ENCODE data around the gene TMTC2.

TMTC2 gene

DNA sequence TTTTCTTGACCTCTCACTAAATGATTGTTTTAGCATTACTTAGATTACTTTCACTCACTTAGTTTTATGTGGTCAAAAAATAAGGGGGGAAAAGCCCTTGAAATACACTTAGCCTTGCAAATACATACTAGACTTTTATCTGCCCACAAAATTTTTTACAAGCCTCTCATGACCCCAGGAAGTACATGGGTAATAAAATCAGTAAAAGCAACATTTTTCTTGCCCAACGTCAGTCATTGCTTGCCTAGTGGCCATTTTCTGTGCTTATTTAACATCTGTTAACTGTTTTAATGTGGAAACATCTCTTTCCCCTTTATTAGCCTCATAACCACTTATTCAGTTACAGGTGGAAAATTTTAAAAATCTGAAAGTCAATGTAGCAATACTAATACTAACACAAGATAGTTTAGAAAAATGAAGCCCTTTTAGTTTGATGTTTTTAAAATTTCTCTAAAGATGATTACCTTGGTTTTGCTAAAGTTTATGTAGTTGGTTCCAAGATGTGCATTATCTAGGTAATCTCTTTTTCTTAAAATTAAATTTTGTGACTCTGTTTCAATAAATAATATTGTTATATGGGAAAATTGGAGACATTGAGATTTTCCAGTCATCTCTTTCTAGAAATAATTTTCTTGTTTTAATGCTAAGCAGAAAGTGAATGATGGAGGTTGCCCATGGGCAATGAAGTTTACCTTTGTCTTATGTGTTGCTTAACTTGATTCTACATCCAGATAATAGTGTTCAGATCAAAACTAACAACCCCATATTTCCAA, 175.5 kb downstream of the TMTC2 start:
- Mint-ChIP-seq H3K9me3 (peaks cover 0 to 7% of the 10 kb centered on the region in 2 donors), H3K27me3 (no peaks in the 10 kb centered on the region), H3K27ac (no peak overlapping the region), H3K4me3 (no peak overlapping the region), H3K4me1 (no peaks in the 10 kb centered on the region)
- ATAC-seq (no peak), DNase-seq (no peak)

DNA sequence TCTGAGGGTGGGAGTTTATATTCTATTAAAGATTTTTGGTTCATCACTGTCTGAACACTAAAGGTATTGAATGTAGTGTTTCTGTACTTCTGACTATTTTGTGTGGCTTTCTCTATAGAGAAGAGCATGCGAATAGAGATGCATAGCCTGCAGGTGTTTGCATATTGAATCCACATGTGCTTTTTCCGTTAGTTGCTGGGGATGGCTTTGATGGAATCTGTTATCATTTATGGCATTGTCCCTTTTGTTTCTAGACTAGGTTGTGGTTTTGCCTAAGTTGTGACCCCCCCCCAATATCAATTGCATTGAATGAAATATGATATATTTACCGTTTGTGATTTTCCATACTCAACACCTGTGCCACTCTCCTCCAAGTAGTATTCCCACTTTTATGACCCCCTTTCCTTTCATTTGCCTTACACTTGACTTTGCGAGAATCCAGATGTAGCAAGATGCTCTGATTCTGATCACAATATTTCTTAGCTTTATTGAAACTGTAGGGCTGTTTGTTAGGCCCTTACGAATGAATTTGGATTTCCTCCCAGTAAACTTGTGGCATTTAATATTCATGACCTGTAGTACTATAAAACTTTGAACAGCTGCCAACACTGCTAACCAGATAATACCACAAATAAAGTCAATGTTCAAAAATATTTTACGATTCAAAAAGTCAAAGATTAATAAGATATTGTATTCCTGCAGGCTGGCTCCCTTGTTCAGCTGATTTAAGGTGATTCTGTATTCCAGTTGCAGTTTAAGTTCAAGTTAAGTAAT, 176.4 kb downstream of the TMTC2 start:
- Mint-ChIP-seq H3K27ac (no peak overlapping the region), H3K27me3 (no peaks in the 10 kb centered on the region), H3K4me1 (no peaks in the 10 kb centered on the region), H3K9me3 (peaks cover 0 to 7% of the 10 kb centered on the region in 2 donors), H3K4me3 (no peak overlapping the region)
- DNase-seq (no peak), ATAC-seq (no peak)

GRCh38 chr12:82866227-82866775, 179.6 kb downstream of the TMTC2 start:
- Mint-ChIP-seq H3K27ac (no peak overlapping the region), H3K27me3 (no peaks in the 10 kb centered on the region), H3K4me1 (no peaks in the 10 kb centered on the region), H3K4me3 (no peak overlapping the region), H3K9me3 (peaks cover 0 to 7% of the 10 kb centered on the region in 2 donors)
- ATAC-seq, result no peak
- DNase-seq, result no peak

DNA sequence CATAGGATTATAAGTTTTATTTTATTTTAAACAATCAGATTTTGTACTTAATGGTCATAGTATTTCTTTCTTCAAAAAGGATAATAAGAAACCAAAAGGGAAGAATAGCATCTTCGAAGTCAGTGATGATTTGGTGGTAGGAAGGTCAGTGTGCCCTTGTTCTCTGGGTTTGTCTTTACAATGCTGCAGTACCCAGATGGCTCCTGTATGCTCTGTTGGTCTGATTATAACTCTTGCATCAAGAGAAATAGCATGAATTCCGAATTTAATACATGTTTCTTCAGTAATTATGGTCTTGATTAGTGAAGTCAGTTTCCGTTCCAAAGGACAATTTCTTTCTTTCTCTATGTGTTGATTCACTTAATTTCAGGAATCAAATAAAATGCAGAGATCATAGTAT, 180.2 kb downstream of the TMTC2 start:
- no peaks in the 10 kb centered on the region for H3K4me1 Mint-ChIP-seq
- no peak for ATAC-seq
- H3K9me3 Mint-ChIP-seq, result peaks cover 0 to 7% of the 10 kb centered on the region in 2 donors
- no peak for DNase-seq
- no peak overlapping the region for H3K27ac Mint-ChIP-seq
- H3K4me3 Mint-ChIP-seq, result no peak overlapping the region
- no peaks in the 10 kb centered on the region for H3K27me3 Mint-ChIP-seq

DNA sequence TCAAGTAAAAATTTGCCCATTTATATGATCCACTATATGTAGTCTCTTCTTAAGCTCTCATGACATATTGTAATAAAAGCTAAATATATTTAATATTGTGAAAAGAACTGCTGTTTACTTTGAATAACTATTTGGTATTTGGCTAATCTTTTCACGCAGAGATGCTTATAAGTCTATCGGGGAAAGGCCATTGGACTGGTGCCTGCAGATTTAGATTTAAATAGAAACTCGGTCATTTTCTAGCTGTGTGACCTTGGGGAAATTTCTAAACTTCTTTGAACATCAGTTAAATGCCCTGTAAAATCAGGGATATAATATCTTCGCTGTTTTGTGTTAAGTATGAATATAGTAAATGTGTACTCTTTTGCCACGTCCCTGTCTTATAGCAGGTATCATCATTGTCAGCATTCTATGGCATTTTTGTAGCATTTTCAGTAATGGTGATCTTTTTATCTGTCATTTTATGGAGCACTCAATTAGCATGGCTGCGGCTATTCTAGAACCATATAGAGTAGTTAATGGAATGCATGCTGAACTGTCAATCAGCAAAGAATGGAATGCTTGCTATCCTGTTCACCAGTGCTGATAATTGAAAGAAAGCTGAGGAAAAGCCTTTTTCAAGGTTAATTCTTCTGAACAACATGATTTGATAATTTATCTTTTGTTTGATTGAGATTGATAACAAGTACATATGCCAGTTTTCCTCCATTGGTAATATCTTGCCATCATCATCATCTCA, 181.2 kb downstream of the TMTC2 start:
- no peak for DNase-seq
- Mint-ChIP-seq H3K4me1 (no peaks in the 10 kb centered on the region), H3K4me3 (no peak overlapping the region), H3K27me3 (no peaks in the 10 kb centered on the region), H3K27ac (no peak overlapping the region), H3K9me3 (peaks cover 0 to 7% of the 10 kb centered on the region in 2 donors)
- no peak for ATAC-seq

- no peaks in the 10 kb centered on the region for H3K4me1 Mint-ChIP-seq
- no peaks in the 10 kb centered on the region for H3K27me3 Mint-ChIP-seq
- no peak overlapping the region for H3K27ac Mint-ChIP-seq
- H3K4me3 Mint-ChIP-seq, result no peak overlapping the region
- DNase-seq (no peak), ATAC-seq (no peak)
- no peaks in the 10 kb centered on the region for H3K9me3 Mint-ChIP-seq
Observed at GRCh38 chr12:82870771-82871377, 184.2 kb downstream of the TMTC2 start.

GRCh38 chr12:82872088-82872487, 185.4 kb downstream of the TMTC2 start:
- Mint-ChIP-seq H3K4me1 (no peaks in the 10 kb centered on the region), H3K27me3 (no peaks in the 10 kb centered on the region), H3K4me3 (no peak overlapping the region), H3K9me3 (no peaks in the 10 kb centered on the region), H3K27ac (no peak overlapping the region)
- DNase-seq (no peak), ATAC-seq (no peak)

DNA sequence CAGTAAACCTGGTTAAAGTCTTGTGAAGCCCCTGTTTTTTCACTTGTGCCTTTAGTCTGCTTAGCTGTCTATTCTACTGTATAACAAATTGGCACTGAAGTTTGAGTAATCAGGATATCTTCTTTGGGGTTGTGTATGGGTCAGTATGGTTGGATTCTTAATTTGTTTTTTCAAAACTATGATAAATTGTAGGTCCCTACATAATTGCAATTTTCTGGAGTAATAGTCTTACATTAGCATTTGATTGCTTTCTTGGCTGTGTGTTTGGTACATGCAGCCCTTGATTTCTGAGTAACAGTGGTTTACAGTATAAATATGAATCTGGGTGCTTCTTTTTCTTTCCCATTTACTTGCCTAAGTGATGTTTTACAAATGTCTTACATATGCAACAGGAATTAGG, 186.6 kb downstream of the TMTC2 start:
- Mint-ChIP-seq H3K27me3 (no peaks in the 10 kb centered on the region), H3K27ac (no peak overlapping the region), H3K4me3 (no peak overlapping the region), H3K9me3 (no peaks in the 10 kb centered on the region), H3K4me1 (no peaks in the 10 kb centered on the region)
- no peak for ATAC-seq
- DNase-seq, result no peak

GRCh38 chr12:82873951-82874350, 187.2 kb downstream of the TMTC2 start:
- H3K4me1 Mint-ChIP-seq, result no peaks in the 10 kb centered on the region
- no peak overlapping the region for H3K4me3 Mint-ChIP-seq
- ATAC-seq, result no peak
- H3K27ac Mint-ChIP-seq, result no peak overlapping the region
- H3K27me3 Mint-ChIP-seq, result no peaks in the 10 kb centered on the region
- no peaks in the 10 kb centered on the region for H3K9me3 Mint-ChIP-seq
- no peak for DNase-seq

- no peak for DNase-seq
- H3K4me1 Mint-ChIP-seq, result no peaks in the 10 kb centered on the region
- H3K4me3 Mint-ChIP-seq, result no peak overlapping the region
- ATAC-seq, result no peak
- H3K27me3 Mint-ChIP-seq, result no peaks in the 10 kb centered on the region
- H3K27ac Mint-ChIP-seq, result no peak overlapping the region
- no peaks in the 10 kb centered on the region for H3K9me3 Mint-ChIP-seq
Observed at GRCh38 chr12:82874945-82875344, 188.2 kb downstream of the TMTC2 start.

DNA sequence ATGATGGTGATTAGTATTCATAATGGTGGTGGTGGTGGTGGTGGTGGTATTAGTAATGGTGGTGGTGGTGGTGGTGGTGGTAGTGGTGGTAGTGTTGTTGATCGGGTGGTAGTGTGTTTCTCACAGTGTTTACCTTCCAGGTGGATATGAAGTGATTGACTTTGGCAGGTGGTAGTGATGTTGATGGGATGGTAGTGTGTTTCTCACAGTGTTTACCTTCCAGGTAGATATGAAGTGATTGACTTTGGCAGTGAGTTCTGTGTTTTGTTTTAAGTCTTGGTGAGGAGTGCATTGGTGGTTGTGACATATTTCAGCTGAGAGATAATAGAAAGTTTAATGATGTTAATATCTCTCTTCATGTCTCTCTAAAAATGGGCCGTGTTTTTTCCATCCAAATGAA, 189.4 kb downstream of the TMTC2 start:
- no peak overlapping the region for H3K4me3 Mint-ChIP-seq
- no peak for DNase-seq
- no peaks in the 10 kb centered on the region for H3K27me3 Mint-ChIP-seq
- H3K4me1 Mint-ChIP-seq, result no peaks in the 10 kb centered on the region
- ATAC-seq, result no peak
- no peak overlapping the region for H3K27ac Mint-ChIP-seq
- no peaks in the 10 kb centered on the region for H3K9me3 Mint-ChIP-seq

- no peaks in the 10 kb centered on the region for H3K27me3 Mint-ChIP-seq
- H3K9me3 Mint-ChIP-seq, result no peaks in the 10 kb centered on the region
- ATAC-seq (no peak), DNase-seq (no peak)
- no peak overlapping the region for H3K27ac Mint-ChIP-seq
- no peaks in the 10 kb centered on the region for H3K4me1 Mint-ChIP-seq
- no peak overlapping the region for H3K4me3 Mint-ChIP-seq
Observed at GRCh38 chr12:82877963-82878362, 191.3 kb downstream of the TMTC2 start.

GRCh38 chr12:82880442-82880901, 193.8 kb downstream of the TMTC2 start:
- H3K27me3 Mint-ChIP-seq, result no peaks in the 10 kb centered on the region
- no peaks in the 10 kb centered on the region for H3K4me1 Mint-ChIP-seq
- no peak for ATAC-seq
- H3K4me3 Mint-ChIP-seq, result no peak overlapping the region
- H3K9me3 Mint-ChIP-seq, result no peaks in the 10 kb centered on the region
- H3K27ac Mint-ChIP-seq, result no peak overlapping the region
- DNase-seq, result no peak

DNA sequence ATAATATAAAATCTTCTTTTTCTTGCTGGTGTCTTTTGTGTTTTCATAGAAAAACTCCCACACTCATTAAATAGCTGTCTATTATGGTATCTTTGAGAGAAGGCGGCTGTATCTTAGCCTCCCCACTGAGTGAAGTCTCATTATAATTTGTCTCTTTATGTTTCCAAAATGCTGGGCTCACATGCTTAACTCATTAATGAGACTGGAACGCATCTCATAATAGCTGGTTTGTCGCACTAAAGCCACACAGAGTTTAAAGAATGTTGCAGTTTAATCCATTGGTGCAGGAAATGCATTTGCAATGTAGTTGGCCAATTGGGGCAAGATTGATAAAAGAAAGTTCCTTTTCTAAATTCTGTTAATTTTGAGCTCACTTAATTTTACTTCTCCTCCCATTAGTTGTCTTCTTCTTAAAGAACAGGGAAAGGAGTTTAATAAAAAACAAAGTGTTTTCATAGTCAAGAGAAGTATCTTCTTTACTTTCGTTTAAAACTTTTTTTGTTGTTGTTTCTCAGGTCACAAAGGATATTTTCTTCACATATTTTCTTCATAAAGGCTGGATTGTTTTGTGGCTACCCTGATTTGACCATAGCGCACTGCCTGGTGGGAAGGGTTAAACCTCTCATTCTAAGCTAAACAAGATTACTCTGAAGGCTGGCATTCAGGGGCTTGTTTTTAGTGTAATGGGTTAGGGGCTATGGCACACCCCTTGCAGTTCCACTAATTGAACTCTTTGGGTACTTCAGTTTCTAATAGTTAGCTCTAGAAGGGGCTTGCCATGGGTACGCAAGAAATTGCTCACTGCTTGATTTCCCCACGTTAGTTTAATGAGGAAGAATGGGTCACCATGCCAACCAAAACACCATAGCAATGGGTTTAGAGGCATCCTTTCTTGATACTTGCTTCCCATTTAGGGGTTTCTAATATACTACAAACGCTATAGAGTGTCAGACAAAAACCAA, 197.0 kb downstream of the TMTC2 start:
- ATAC-seq (no peak), DNase-seq (no peak)
- H3K4me3 Mint-ChIP-seq, result no peak overlapping the region
- H3K9me3 Mint-ChIP-seq, result no peaks in the 10 kb centered on the region
- no peaks in the 10 kb centered on the region for H3K4me1 Mint-ChIP-seq
- no peaks in the 10 kb centered on the region for H3K27me3 Mint-ChIP-seq
- no peak overlapping the region for H3K27ac Mint-ChIP-seq
